HG03066 (cell line): ENCODE results near the gene CCDC102A.
"Not testable (repeated sequence)": the region's sequence is repeated elsewhere in the genome, so short reads cannot be mapped to it uniquely, and the experiment has no call there.

ENCODE experiments used
- ATAC-seq: cut with Tn5 transposase; IDR thresholded peaks from one replicate; pipeline ENCODE4 v1.9.1; 2021; ENCODE audit warnings: low read depth; ENCODE audit not compliant: unreplicated experiment

The CCDC102A gene

GRCh38 chr16:57536306-57537193, at the start of gene CCDC102A:
Gene CCDC102A (minus strand): TSS chr16:57536571. CDS start chr16:57529177, 7,394 bp downstream.
- peak; percentile 17 for ATAC-seq

- ATAC-seq: no peak
Observed at GRCh38 chr16:57585051-57585687, 48.8 kb upstream of the CCDC102A start.

GRCh38 chr16:57579361-57579665, 42.9 kb upstream of the CCDC102A start:
- no peak for ATAC-seq

GRCh38 chr16:57578521-57579360, 42.4 kb upstream of the CCDC102A start:
- ATAC-seq: no peak

- ATAC-seq: no peak
Observed at GRCh38 chr16:57577691-57578224, 41.4 kb upstream of the CCDC102A start.

GRCh38 chr16:57577214-57577613, 40.8 kb upstream of the CCDC102A start:
- no peak for ATAC-seq

- ATAC-seq: peak; percentile 66
Observed at GRCh38 chr16:57576429-57576870, 40.1 kb upstream of the CCDC102A start.

- no peak for ATAC-seq
Observed at GRCh38 chr16:57575468-57576277, 39.3 kb upstream of the CCDC102A start.

GRCh38 chr16:57574646-57575467, 38.5 kb upstream of the CCDC102A start:
- ATAC-seq: no peak

- ATAC-seq: no peak
Observed at GRCh38 chr16:57574086-57574485, 37.7 kb upstream of the CCDC102A start.

- no peak for ATAC-seq
Observed at GRCh38 chr16:57572978-57573728, 36.8 kb upstream of the CCDC102A start.

- no peak for ATAC-seq
Observed at GRCh38 chr16:57571098-57571497, 34.7 kb upstream of the CCDC102A start.

- ATAC-seq: no peak
Observed at GRCh38 chr16:57570301-57571070, 34.1 kb upstream of the CCDC102A start.

GRCh38 chr16:57569306-57569946, 33.1 kb upstream of the CCDC102A start:
- no peak for ATAC-seq

- ATAC-seq: not testable (repeated sequence)
Observed at GRCh38 chr16:57568772-57569171, 32.4 kb upstream of the CCDC102A start.

GRCh38 chr16:57568173-57568678, 31.9 kb upstream of the CCDC102A start:
- ATAC-seq: no peak

- ATAC-seq: no peak
Observed at GRCh38 chr16:57567691-57568090, 31.3 kb upstream of the CCDC102A start.
